Right renal pelvis (tissue), 4 donors: Measurements from ENCODE around the gene DENND10. TPM values are rescaled to one million over a fixed set of nuclear protein-coding genes. Genes with fewer than 3 reads are reported as not detected.
A peak's percentile ranks its signal among the peaks of the same experiment; 100 is the strongest.
"Not testable (repeated sequence)": the region's sequence is repeated elsewhere in the genome, so short reads cannot be mapped to it uniquely, and the experiment has no call there.

Source experiments
- DNase-seq, 4 donors: peaks; one replicate each; pipeline ENCODE4 v3.0.0-alpha.2; 2013; ENCODE audit warnings: low read depth in 4 of 4, low spot score in 3 of 4, missing footprints in 1 of 4
- polyA plus RNA-seq, 4 donors: library from polyadenylated mRNA; unstranded; fragments of 120-200 nt; gene quantifications; one replicate each; pipeline ENCODE4 v1.2.1, GENCODE V29; 2013; ENCODE audit not compliant: insufficient read length in 4 of 4

Gene DENND10
- polyA plus RNA-seq, 4 donors: 47.8 to 70.9 (median 58.1) TPM

DNA sequence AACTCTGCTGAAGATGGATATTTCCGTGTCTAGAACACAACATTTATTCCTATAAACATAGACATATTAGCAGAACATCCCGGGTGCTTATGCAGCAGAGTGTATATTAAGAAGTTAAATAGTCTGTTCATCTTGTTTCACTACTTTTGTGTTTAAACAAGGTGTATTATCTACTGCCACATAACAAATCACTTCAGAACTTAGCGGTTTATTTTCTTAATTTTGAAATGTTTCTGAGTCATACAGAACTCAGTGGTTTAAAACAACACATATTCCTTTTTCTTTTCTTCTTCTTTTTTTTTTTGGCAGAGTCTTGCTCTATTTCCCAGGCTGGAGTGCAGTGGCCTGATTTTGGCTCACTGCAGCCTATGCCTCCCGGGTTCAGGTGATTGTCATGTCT is 25.8 kb downstream of the DENND10 start:
- DNase-seq: no peak

DNA sequence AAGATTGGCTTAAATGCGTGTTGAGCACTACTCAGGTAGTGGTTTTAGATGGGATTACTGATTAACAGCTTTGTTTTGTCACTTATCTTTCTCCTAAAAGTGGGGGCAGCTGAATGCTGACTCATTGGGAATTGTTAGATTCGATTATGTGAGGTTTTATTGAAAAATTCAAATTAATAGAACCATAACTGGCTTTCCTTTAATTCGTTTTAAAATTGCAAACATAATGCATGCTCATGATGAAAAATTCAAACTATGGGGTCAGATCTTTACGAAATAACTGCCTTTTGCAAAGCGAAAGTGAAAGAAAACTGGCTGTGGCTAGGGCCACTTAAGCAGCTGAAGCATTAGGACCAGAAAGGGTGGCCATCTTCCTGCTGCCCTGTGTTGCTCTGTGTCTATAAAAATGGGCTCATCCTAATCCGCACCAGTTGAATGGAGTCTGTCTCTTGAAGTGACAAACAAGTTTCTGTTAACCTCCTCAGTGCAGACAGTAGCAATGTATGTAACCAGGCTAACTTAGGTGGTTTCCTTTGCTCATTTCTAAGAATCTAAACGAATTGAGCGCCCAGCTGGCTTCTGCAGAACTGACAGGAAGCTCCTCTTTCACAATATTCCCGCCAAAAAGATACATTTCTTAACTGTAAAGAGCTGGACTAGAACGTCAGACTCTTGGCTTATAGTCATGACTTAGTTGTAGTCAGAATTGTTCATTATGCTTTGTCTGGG is 27.8 kb downstream of the DENND10 start:
- DNase-seq: no peak

DNA sequence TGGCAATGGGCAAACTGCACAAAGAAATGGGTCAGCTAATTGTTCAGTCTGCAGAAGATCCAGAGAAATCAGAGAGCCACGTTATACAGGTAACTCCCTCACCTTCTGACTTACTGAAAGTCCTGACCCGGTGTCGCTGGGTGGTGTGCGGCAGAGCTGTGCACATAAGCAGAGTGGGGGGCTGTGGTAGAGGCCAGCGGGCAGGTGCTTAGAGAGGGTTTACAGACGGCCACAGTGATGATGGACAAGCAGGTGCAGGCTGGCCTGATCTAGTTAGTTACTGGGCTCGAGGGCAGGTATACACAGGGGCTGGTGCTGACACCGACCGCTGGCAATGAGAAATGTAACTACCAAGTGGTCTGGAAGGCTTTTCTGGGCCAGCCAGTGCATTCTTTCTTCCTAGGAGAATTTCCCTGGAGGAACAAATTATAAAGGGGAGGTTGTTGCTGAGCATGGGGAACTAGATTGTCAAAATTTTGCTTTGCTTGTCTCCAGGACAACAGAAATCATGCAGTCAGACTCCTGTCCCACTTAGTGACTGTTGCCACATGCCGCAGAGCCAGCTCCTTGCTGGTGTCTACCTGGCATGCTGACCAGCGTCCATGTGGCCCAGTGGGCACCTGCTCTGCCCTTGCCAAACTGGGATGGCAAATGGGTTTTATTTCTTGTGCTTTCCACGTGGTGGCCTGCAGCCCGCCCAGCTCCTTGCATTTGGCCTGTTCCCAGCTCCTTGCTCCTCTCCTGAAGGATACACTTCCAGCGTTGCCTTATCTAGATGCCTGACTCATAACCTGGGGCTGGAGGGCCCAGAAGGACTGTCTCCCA is 28.8 kb downstream of the DENND10 start:
- DNase-seq: no peak

DNA sequence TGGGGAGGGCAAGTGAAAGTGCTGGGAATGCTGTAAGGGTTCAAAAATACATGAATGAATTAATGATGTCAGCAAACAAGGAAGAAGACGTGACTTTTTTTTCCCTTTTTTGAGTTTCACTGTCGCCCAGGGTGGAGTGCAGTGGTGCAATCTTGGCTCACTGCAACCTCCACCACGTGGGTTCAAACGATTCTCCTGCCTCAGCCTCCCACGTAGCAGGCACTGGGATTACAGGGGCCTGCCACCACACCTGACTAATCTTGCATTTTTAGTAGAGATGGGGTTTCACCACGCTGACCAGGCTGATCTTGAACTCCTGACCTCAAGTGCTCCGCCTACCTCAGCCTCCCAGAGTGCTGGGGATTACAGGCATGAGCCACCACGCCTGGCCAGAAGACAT is 30.0 kb downstream of the DENND10 start:
- DNase-seq: no peak

DNA sequence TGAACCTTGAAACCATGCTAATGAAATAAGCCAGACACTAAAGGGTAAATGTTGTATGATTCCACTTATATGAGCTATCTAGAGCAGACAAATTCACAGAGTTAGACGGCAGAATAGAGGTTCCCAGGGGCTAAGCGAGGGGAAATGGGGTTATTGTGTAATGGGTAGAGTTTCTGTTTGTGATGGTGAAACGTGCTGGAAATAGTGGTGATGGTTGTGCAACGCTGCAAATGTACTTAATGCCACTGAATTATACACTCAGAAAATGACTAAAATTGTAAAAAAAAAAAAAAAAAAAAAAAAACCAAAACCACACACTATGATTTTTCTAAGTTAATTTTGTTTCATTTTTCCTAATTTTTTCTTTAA is 31.6 kb downstream of the DENND10 start:
- DNase-seq: no peak

DNA sequence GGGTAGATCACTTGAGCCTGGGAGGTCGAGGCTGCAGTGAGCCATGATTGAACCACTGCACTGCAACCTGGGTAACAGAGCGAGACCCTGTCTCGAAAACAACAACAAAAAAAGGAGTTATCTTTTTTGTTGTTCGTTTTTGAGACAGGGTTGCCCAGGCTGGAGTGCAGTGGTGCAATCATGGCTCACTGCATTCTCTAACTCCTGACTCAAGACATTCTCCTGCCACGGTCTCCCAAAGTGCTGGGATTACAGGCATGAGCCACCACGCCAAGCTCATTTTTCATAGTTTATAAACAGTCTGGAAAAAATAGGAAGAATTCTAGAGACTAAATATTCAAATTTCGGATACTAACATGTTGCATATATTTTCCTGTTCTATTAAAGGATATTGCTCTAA is 32.2 kb downstream of the DENND10 start:
- no peak for DNase-seq

DNA sequence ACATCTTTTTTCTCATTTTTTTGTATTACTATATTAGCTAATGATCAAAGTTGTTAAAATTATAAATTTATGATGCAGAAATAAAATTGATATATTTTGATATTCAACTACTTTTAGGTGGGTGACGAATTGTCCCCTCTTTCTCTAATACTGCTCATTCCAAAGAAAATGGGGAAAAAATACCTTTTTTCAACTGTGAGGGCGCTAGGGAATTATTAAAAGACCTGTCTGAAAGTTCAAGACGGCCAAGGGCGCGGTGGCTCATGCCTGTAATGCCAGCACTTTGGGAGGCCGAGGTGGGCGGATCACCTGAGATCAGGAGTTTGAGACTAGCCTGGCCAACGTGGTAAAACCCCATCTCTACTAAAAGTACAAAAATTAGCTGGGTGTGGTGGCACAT is 34.0 kb downstream of the DENND10 start:
- not testable (repeated sequence) for DNase-seq

DNA sequence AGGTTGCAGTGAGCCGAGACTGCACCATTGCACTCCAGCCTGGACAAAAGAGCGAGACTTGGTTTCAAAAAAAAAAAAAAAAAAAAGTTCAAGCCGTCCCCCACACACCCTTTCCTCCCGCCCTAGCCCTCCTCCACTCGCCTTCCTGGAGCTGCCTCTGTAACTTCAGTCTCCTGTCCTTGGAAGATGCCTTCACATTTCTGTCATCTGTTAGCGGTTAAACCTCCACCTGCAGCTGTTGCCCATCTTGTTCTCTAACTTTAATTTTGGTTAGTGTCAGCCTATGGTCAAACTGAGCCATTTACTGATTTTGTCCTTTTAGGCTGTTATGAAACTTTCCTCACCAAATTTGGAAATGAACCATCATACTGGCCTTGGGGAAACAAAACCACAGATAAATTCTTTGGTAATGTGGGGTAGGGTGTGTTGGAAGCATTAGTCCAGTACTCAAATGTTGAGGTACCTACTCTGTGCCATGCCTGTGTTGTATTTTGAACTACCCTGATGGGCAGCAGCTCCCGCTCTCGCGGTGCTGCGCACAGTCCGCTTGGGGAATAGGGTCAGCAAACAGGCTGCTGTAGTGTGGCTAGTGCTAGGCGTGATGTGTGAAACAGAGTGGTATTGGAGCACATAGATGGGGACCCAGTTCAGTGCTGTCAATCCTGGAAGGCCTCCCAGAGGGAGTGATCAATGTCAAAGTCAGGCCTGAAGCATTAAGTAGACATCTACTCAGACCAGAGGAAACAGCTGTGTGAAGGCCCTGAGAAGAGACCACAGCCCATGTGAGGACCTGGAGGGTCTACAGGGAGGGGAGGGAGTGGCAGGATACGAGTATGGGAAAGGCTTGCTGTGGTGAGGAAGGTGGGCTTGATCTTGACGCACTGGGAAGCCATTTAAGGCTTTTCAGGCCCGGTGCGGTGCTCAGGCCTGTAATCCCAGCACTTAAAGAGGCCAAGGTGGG is 34.7 kb downstream of the DENND10 start:
- no peak for DNase-seq

DNA sequence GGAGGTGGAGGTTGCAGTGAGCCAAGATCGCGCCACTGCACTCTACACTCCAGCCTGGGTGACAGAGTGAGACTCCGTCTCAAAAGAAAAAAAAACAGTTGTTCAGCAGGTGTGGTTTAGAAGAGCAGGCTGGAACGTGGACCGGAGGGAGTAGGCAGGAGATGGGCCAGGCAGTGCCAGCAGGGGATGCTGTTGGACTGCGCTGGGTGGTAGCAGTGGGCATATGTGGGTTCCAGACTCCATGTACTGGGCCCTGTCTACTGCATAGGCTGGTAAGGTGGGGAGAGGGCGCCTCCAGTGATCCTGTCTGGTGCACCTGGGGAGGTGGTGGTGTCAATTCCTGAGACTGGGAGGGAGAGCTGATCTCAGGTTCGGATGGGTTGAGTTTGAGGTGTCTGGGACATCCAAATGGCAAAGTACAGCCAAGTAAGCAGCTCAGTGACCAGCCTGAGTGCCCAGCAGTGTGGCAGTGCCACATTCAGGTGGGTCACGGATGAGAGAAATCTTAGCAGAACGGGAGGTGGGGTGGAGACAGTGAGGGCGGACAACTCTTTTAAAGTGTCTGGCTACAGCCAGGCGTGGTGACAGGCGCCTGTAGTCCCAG is 35.7 kb downstream of the DENND10 start:
- no peak for DNase-seq

DNA sequence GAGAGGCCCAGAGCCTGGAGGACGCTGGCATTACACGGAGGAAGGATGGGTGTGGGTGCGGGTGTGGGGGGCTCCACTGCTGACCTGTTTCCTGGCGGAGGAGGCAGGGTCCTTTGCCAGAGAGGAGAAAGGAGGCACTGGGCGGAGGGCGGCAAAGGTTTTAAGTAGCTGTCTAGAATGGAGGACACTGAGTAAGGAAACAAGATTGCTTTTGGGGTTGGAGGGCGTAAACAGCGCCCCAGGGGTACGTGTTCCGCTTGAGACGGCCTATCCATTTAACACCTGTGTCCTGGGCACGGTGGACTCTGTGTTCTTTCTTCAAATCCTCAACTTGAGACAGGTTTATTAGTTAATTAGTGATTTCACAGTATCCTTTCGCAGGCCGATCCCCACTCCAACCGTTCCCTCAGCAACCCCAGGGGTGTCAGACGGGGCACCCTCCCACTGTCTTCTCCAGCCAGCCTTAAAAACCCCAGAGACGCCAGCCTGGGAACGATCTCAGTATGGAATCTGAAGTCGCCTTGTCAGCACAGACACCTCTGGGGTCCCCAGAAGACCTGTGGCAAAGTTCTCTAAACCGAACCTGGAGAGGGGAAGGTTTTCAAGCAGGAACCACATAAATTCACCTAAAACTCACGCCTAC is 36.8 kb downstream of the DENND10 start:
- DNase-seq: no peak

DNA sequence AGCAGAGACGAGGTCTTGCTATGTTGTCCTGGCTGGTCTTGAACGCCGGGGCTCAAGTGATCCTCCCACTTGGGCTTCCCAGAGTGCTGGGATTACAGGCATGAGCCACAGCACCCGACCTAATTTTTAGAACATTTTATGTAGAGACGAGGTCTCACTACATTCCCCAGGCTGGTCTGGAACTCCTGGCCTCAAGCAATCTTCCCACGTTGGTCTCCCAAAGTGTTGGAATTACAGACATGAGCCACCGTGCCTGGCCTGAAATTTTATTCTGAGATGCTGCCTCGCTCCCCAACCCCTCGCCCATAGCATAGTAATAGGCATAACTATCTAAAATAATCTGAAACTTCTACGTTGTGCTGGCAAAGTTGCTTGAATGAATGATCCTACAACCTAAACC is 39.7 kb downstream of the DENND10 start:
- DNase-seq: no peak

DNA sequence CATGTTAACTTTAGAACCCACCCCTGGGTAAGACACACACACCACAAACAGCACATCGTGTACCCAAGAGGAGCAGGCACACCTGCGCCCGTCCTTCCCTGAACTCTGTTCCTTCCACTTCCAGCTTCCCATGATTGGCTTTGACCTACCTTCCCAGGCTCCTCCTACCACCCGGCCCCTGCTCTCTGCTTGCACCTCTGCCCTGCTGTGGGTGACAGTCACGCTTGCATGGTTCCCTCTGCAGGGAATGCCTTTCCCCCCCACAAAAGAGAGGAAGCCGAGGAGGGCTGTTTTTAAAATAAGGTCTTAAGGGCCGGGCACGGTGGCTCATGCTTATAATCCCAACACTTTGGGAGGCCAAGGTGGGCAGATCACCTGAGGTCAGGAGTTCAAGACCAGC is 45.2 kb downstream of the DENND10 start:
- DNase-seq: no peak

DNA sequence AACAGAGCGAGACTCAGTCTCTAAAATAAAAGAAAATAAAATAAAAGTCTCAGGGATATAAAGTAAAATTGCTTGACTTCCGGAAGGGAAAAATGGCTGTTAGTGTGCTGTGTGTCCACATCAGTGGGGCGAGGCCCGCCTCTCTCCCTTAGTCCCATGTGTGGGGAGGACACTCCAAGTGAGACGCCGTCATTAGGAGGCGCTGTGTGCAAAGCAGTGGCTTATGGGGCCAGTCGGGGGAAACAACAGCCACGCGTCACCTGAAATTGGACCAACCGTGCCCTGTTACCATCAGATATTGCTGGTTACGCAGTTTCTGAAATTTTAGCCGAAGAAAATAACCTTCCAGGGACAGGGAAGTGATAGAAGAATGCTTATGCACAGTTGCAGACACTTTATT is 45.8 kb downstream of the DENND10 start:
- no peak for DNase-seq

DNA sequence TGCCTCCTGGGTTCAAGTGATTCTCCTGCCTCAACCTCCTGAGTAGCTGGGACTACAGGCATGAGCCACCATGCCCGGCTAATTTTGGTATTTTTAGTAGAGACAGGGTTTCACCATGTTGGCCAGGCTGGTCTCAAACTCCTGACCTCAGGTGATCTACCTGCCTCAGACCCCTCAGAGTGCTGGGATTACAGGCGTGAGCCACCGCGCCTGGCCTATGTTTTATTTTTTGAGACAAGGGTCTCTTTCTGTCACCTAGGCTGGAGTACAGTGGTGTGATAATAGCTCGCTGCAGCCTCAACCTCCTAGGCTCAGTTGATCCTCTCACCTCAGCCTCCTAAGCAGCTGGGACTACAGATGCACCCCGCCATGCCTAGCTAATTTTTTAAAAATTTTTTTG is 47.7 kb downstream of the DENND10 start:
- DNase-seq: not testable (repeated sequence)

DNA sequence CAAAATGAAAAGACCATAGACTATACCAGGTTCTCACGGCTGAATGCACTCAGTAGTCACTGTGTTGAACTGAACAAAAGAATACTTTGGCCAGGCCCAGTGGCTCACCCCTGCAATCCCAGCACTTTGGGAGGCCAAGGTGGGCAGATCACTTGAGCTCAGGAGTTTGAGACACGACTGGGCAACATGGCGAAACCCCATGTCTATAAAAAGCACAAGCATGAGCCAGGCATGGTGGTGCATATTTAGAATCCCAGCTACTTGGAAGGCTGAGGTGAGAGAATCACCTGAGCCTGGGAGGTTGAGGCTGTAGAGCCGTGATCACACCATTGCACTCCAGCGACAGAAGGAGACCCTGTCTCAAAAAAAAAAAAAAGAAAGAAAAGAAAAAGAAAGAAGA is 49.1 kb downstream of the DENND10 start:
- no peak for DNase-seq

DNA sequence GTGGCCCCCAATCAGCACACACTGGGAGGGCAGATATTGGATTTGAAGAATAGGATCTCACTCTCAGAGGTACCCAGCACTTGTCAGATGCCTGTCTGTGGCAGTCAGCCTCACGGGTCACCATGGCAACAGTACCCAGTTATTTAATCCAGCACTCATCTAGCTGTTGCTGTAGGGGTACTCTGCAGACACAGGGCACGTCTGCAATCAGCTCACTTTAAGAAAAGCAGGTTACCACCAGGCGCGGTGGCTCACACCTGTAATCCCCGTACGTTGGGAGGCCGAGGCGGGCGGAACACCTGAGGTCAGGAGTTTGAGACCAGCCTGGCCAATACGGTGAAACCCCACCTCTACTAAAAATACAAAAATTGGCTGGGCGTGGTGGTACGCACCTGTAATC is 49.7 kb downstream of the DENND10 start:
- no peak for DNase-seq

DNA sequence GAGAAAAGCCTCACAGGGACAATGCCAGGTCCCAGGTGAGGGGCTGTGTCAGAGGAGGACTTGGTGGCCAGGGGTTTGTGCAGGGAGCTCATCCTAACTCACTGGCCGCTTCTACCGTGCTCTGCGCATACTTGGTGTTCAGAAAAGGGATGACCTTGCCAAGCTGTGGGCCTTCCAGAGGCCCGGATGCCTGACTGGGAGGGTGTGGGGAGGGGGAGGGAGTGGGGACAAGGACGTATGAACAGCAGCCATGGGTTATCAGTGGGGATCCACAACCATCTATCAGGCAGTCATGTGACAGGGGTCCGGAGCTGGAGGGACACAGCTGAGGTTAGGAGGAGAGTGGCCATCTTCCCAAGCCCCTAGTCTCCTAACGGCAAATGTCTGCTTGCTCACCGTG is 55.4 kb downstream of the DENND10 start:
- DNase-seq: no peak

DNA sequence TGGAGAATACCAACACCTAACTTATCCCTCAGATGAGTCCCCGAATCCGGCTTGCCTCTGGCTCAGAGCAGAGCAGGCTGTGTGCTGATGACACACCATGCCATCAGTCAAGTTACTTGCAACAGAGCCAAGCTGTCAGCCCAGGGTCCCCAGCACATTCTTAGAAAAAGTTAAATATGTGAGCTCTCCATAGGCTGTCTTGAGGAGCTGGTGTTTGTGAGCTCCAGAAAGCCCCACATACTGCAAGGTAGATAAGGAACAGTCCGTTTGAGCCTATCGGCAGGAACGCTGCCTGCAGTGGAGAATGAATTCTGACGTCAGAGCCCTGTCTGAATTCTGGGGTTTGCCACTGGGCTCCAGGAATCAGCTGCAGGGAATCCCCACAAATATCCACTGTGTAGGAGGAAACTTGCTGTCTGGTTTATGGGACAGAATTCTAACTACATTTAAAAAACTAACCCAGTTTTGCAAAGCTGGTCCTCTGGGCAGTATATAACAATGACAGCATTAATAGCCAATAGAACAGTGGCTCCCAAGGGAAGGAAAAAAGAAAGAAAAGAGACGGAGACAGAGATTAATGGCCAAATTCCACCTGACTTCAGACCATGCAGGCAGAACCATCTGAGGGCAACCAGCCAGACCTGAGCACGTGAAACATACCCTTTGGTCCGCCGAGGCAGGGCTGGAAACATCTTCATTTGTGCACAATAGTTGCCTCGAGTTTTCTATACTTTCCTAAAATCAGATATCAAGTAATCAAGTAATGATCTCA is 58.0 kb downstream of the DENND10 start:
- peak in 1 of 4 donors; percentile 44 for DNase-seq

DNA sequence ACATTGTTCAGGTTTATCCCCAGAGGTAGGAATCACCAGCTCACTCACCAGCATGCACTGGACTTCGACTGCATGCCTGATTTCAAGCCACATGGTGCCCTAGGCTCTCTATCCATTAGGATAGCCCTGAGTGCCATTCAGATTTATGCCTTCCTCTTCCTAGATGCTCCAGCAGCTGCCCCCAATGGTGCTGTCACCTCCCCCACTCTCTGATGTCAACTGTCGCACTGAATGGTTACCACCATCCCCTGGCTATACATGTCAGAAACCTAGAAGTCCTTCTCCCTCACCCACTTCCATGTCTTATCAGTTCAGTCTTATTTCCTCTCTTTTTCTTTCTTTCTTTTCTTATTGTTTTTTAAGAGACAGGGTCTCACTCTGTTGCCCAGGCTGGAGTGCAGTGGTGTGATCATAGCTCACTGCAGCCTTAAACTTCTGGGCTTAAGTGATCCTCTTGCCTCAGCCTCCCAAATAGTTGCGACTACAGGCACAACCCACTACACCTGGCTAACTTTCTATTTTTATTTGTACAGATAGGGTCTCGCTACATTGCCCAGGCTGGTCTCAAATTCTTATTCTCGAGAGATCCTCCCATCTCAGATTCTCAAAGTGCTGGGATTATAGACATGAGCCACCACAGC is 58.7 kb downstream of the DENND10 start:
- no peak for DNase-seq
